Measurements from ENCODE around the gene RAPGEF5. TPM values are rescaled to one million over a fixed set of nuclear protein-coding genes. Genes with fewer than 3 reads are reported as not detected.

RAPGEF5 gene
- total RNA-seq, 2 donors from 2014 or later: 0.10 to 0.85 TPM

- Mint-ChIP-seq H3K36me3 (ENCODE audit: low read depth) (no peaks in the 10 kb centered on the region), H3K4me1 (no peaks in the 10 kb centered on the region), H3K27me3 (peaks cover 20% of the 10 kb centered on the region), H3K4me3 (no peak overlapping the region), H3K27ac (no peak overlapping the region)
- H3K9me3 ChIP-seq (ENCODE audit: control insufficient read depth, low read length, poor library complexity, severe bottlenecking): no peaks in the 10 kb centered on the region
- DNase-seq (no peak), ATAC-seq (no peak)
Measured at GRCh38 chr7:22390516-22390915, 33.6 kb upstream of the RAPGEF5 start.

GRCh38 chr7:22389892-22390291, 32.9 kb upstream of the RAPGEF5 start:
- H3K36me3 Mint-ChIP-seq (ENCODE audit: low read depth): no peaks in the 10 kb centered on the region
- ATAC-seq (no peak), DNase-seq (no peak)
- H3K4me3 Mint-ChIP-seq: no peak overlapping the region
- H3K9me3 ChIP-seq (ENCODE audit: control insufficient read depth, low read length, poor library complexity, severe bottlenecking): no peaks in the 10 kb centered on the region
- H3K27ac Mint-ChIP-seq: no peak overlapping the region
- H3K4me1 Mint-ChIP-seq: no peaks in the 10 kb centered on the region
- H3K27me3 Mint-ChIP-seq: peaks cover 26% of the 10 kb centered on the region

- Mint-ChIP-seq H3K27ac (no peak overlapping the region), H3K4me3 (no peak overlapping the region), H3K36me3 (ENCODE audit: low read depth) (no peaks in the 10 kb centered on the region), H3K4me1 (no peaks in the 10 kb centered on the region), H3K27me3 (peaks cover 40% of the 10 kb centered on the region)
- H3K9me3 ChIP-seq (ENCODE audit: control insufficient read depth, low read length, poor library complexity, severe bottlenecking): no peaks in the 10 kb centered on the region
- ATAC-seq (no peak), DNase-seq (no peak)
Measured at GRCh38 chr7:22387583-22387982, 30.6 kb upstream of the RAPGEF5 start.

DNA sequence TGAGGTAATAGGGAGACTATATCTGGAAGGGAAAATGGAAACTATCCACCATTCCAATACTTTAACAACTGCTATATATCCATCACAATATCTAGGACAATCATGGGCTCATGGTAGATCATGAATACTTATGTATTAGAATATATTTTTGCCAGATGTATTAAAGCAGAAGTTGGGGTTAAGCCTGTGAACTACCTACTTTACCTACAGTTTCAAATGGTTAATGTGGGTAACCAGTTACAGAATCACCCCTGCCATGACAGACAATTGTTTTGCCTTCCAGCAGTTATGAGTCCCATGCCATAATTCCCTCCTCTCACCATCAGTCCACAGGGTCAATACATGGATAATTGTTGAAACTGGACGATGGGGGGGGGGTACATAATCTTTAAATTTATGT, 29.9 kb upstream of the RAPGEF5 start:
- peaks cover 40% of the 10 kb centered on the region for H3K27me3 Mint-ChIP-seq
- DNase-seq (no peak), ATAC-seq (no peak)
- H3K4me1 Mint-ChIP-seq: no peaks in the 10 kb centered on the region
- no peaks in the 10 kb centered on the region for H3K9me3 ChIP-seq (ENCODE audit: control insufficient read depth, low read length, poor library complexity, severe bottlenecking)
- no peak overlapping the region for H3K27ac Mint-ChIP-seq
- no peak overlapping the region for H3K4me3 Mint-ChIP-seq
- no peaks in the 10 kb centered on the region for H3K36me3 Mint-ChIP-seq (ENCODE audit: low read depth)

DNA sequence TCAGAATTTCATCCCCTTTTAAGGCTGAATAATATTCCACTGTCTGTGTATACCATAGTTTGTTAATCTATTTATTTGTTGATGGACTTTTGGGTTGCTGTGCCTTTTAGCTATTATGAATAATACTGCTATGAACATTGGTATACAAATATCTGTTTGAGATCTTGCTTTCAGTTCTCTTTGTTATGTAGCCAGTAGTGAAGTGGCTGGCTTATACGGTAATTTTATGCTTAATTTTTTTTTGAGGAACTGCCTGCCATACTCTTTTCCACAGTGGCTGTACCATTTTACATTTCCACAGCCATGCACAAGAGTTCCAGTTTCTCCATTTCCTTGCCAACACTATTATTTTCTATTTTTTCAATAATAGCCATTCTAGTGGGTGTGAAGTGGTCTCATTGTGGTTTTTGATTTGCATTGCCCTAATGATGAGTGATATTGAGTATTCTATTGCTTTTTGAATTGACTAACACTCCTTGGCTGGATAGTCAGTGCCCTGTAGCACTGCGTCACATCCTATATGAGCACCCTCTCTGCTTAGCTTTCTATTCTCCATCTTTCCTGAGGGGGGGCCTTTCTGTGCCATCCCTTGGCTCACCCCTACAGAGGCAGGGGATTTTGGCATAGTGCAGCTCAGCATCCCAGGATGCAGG, 29.4 kb upstream of the RAPGEF5 start:
- DNase-seq: no peak
- H3K27ac Mint-ChIP-seq: no peak overlapping the region
- ATAC-seq: no peak
- no peak overlapping the region for H3K4me3 Mint-ChIP-seq
- no peaks in the 10 kb centered on the region for H3K9me3 ChIP-seq (ENCODE audit: control insufficient read depth, low read length, poor library complexity, severe bottlenecking)
- H3K36me3 Mint-ChIP-seq (ENCODE audit: low read depth): no peaks in the 10 kb centered on the region
- H3K27me3 Mint-ChIP-seq: peaks cover 44% of the 10 kb centered on the region
- H3K4me1 Mint-ChIP-seq: no peaks in the 10 kb centered on the region

- H3K27ac Mint-ChIP-seq: no peak overlapping the region
Measured at GRCh38 chr7:22385326-22385725, 28.4 kb upstream of the RAPGEF5 start.

GRCh38 chr7:22380333-22380732, 23.4 kb upstream of the RAPGEF5 start:
- no peak overlapping the region for H3K4me3 Mint-ChIP-seq
- H3K27ac Mint-ChIP-seq: no peak overlapping the region
- no peaks in the 10 kb centered on the region for H3K9me3 ChIP-seq (ENCODE audit: control insufficient read depth, low read length, poor library complexity, severe bottlenecking)
- H3K4me1 Mint-ChIP-seq: no peaks in the 10 kb centered on the region
- H3K36me3 Mint-ChIP-seq (ENCODE audit: low read depth): no peaks in the 10 kb centered on the region
- ATAC-seq (no peak), DNase-seq (no peak)
- peaks cover 38% of the 10 kb centered on the region for H3K27me3 Mint-ChIP-seq

More at GRCh38 chr7:22385326-22385725, 28.4 kb upstream of the RAPGEF5 start:
- peaks cover 53% of the 10 kb centered on the region for H3K27me3 Mint-ChIP-seq
- no peak for DNase-seq
- no peaks in the 10 kb centered on the region for H3K4me1 Mint-ChIP-seq
- ATAC-seq: no peak
- H3K9me3 ChIP-seq (ENCODE audit: control insufficient read depth, low read length, poor library complexity, severe bottlenecking): no peaks in the 10 kb centered on the region
- H3K4me3 Mint-ChIP-seq: no peak overlapping the region
- no peaks in the 10 kb centered on the region for H3K36me3 Mint-ChIP-seq (ENCODE audit: low read depth)

- H3K9me3 ChIP-seq (ENCODE audit: control insufficient read depth, low read length, poor library complexity, severe bottlenecking): no peaks in the 10 kb centered on the region
- Mint-ChIP-seq H3K4me1 (no peaks in the 10 kb centered on the region), H3K27me3 (peaks cover 20% of the 10 kb centered on the region), H3K27ac (no peak overlapping the region), H3K4me3 (no peak overlapping the region), H3K36me3 (ENCODE audit: low read depth) (no peaks in the 10 kb centered on the region)
- no peak for ATAC-seq
- DNase-seq: no peak
Measured at GRCh38 chr7:22378199-22378980, 21.4 kb upstream of the RAPGEF5 start.

DNA sequence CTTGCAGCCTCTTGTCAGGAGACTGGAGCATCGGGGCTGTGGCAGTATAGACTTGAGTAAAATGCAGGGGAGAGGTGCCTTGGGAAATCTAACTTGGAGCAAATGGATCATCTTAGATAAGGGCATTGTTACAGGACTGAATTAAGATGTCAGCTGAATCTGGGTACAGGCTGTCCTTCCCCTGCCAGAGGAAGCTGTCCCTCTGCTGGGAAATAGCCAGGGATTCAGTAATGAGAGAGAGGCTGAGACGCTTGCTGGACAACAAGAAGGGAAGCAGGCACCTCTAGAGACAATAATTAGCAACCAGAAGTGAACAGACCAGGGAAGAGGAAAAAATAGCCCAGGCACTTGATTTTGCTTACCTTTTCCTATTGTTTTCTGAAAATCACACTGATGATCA, 20.7 kb upstream of the RAPGEF5 start:
- ATAC-seq (no peak), DNase-seq (no peak)
- H3K4me1 Mint-ChIP-seq: no peaks in the 10 kb centered on the region
- no peaks in the 10 kb centered on the region for H3K9me3 ChIP-seq (ENCODE audit: control insufficient read depth, low read length, poor library complexity, severe bottlenecking)
- no peak overlapping the region for H3K4me3 Mint-ChIP-seq
- H3K27ac Mint-ChIP-seq: no peak overlapping the region
- peaks cover 13% of the 10 kb centered on the region for H3K27me3 Mint-ChIP-seq
- H3K36me3 Mint-ChIP-seq (ENCODE audit: low read depth): no peaks in the 10 kb centered on the region

- Mint-ChIP-seq H3K36me3 (ENCODE audit: low read depth) (no peaks in the 10 kb centered on the region), H3K4me3 (no peak overlapping the region), H3K27ac (no peak overlapping the region), H3K4me1 (no peaks in the 10 kb centered on the region), H3K27me3 (peaks cover 3% of the 10 kb centered on the region)
- DNase-seq: no peak
- H3K9me3 ChIP-seq (ENCODE audit: control insufficient read depth, low read length, poor library complexity, severe bottlenecking): no peaks in the 10 kb centered on the region
- ATAC-seq: no peak
Measured at GRCh38 chr7:22375359-22376048, 18.6 kb upstream of the RAPGEF5 start.

- DNase-seq (no peak), ATAC-seq (no peak)
- no peak overlapping the region for H3K27ac Mint-ChIP-seq
- no peak overlapping the region for H3K4me3 Mint-ChIP-seq
- no peaks in the 10 kb centered on the region for H3K36me3 Mint-ChIP-seq (ENCODE audit: low read depth)
- H3K27me3 Mint-ChIP-seq: peaks cover 13% of the 10 kb centered on the region
- H3K4me1 Mint-ChIP-seq: no peaks in the 10 kb centered on the region
- no peaks in the 10 kb centered on the region for H3K9me3 ChIP-seq (ENCODE audit: control insufficient read depth, low read length, poor library complexity, severe bottlenecking)
Measured at GRCh38 chr7:22373911-22374310, 17.0 kb upstream of the RAPGEF5 start.

DNA sequence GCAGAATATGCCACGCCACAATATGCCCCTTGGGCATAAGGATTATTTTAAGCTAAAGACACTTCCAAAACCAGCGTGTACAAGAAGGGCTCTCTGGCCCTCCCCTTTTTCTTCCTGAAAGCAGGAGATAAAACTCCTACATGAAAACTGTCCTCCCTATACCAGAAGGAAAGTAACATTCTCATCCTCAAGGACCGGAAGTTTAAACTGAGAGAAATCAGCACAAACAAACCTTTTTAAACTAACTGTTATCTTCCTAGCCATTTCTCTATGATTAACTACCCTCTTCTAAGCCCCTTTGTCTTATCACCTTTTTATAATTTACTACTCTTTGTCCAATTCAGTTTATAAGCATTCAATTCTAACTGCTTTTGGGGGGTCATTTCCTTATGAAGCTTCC, 16.4 kb upstream of the RAPGEF5 start:
- ATAC-seq: no peak
- no peaks in the 10 kb centered on the region for H3K9me3 ChIP-seq (ENCODE audit: control insufficient read depth, low read length, poor library complexity, severe bottlenecking)
- no peak for DNase-seq
- H3K27ac Mint-ChIP-seq: no peak overlapping the region
- H3K36me3 Mint-ChIP-seq (ENCODE audit: low read depth): no peaks in the 10 kb centered on the region
- peaks cover 15% of the 10 kb centered on the region for H3K27me3 Mint-ChIP-seq
- no peaks in the 10 kb centered on the region for H3K4me1 Mint-ChIP-seq
- no peak overlapping the region for H3K4me3 Mint-ChIP-seq

DNA sequence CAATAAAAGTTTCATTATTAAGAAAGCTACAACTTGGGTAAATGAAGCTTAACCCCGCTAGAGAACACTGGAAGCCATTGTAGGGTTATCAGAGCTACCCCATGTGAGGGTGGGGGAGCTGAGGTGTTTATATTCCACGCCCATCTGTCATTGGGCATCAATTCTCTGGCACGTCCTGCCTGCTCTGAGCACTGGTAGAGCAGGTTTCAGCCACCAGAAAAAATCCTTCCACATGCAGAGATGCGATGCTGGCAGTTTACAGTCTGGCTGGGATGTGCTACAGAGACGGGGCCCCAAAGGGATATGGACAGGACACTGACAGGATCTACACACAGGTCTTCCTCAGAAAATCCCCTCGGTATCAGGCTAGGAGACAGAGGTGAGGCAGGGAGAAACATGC, 15.9 kb upstream of the RAPGEF5 start:
- no peak overlapping the region for H3K4me3 Mint-ChIP-seq
- no peaks in the 10 kb centered on the region for H3K9me3 ChIP-seq (ENCODE audit: control insufficient read depth, low read length, poor library complexity, severe bottlenecking)
- no peaks in the 10 kb centered on the region for H3K36me3 Mint-ChIP-seq (ENCODE audit: low read depth)
- ATAC-seq: no peak
- no peak overlapping the region for H3K27ac Mint-ChIP-seq
- no peaks in the 10 kb centered on the region for H3K4me1 Mint-ChIP-seq
- H3K27me3 Mint-ChIP-seq: peaks cover 15% of the 10 kb centered on the region
- no peak for DNase-seq

All from T-helper 17 cell (primary cell).